Measurements from ENCODE around the gene VAV3.

The VAV3 gene

DNA sequence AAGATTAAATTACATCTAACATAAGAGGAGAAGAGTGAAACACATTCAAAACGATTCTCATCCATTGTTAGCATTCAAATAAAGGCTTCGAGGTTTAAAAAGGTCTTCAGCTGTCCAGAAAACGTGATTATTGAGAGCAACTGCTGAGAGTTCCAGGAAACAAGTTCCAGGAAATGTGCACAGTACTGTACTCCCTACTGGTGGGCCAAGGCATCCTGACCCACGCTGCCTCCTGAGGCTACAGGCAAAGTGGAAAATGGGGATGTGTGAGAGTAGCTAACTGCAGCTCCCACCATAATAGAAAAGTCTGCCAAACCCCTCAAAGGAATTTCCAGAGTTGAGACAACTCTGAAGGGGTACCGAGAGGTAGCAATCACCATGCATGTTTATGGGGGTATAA lies 2.0 kb downstream of the VAV3 start:
- no peak for DNase-seq (ENCODE audit: low read depth)
- TF ChIP-seq, protein P1, sequence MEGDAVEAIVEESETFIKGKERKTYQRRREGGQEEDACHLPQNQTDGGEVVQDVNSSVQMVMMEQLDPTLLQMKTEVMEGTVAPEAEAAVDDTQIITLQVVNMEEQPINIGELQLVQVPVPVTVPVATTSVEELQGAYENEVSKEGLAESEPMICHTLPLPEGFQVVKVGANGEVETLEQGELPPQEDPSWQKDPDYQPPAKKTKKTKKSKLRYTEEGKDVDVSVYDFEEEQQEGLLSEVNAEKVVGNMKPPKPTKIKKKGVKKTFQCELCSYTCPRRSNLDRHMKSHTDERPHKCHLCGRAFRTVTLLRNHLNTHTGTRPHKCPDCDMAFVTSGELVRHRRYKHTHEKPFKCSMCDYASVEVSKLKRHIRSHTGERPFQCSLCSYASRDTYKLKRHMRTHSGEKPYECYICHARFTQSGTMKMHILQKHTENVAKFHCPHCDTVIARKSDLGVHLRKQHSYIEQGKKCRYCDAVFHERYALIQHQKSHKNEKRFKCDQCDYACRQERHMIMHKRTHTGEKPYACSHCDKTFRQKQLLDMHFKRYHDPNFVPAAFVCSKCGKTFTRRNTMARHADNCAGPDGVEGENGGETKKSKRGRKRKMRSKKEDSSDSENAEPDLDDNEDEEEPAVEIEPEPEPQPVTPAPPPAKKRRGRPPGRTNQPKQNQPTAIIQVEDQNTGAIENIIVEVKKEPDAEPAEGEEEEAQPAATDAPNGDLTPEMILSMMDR (IDR thresholded peaks at IDR 0.05; ENCODE audit: insufficient read depth, low read depth, low read length, missing control alignments), result no peak
- H3K4me3 ChIP-seq (ENCODE audit: low read length), result no peak overlapping the region

DNA sequence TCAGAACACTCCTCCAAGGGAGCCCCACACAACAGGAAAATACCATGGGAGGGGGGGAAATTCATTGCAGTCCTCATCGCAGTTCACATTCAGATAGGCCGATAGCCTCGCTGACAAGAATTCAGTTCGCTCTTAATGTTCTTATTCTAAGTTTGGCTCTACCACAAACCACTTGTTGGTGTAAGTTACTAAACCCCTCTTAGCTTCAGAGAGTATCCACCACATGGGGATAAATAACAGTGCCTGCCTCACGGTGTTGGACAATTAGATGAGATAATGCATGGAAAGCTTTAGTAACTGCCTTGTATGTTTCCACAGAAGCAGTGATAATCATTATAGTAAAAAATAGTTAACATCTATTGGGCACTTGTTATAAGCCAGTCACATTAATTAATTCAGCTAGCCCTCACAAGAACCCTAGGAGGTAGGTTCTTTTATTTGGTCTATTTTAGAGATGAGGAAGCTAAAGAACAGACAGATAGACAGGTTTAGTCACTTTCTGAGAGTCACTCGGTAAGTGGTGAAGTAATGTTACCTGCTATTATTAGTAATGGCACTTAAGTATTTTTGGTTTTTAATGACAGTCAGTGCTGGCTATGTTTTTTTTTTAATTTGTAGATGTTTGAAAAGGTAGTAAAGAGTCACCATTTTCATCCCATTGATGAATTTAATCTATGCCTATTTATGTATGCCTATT lies 10.1 kb downstream of the VAV3 start:
- TF ChIP-seq, protein P1 (IDR thresholded peaks at IDR 0.05; ENCODE audit: insufficient read depth, low read depth, low read length, missing control alignments), result no peak
- no peak overlapping the region for H3K4me3 ChIP-seq (ENCODE audit: low read length)
- DNase-seq (ENCODE audit: low read depth), result no peak

DNA sequence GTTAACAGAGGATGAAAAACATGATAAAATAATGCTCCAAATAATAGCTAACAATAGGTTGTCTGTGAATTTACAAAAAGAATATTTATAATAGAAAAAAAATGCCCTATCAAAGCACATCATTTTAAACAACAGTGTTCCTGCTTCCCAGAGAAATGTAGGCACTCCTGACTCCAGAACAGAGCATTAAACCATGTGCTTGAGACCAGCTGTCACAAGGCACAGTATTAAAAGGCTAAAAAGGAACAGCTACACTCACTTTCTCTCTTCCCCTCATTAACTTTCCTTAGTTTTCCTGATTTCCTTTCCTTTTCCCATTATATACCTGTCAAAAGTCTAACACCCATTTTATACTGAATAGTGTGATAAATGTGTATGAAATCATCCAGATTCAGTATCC lies 10.9 kb downstream of the VAV3 start:
- TF ChIP-seq, protein P1 (IDR thresholded peaks at IDR 0.05; ENCODE audit: insufficient read depth, low read depth, low read length, missing control alignments), result no peak
- H3K4me3 ChIP-seq (ENCODE audit: low read length), result no peak overlapping the region

DNA sequence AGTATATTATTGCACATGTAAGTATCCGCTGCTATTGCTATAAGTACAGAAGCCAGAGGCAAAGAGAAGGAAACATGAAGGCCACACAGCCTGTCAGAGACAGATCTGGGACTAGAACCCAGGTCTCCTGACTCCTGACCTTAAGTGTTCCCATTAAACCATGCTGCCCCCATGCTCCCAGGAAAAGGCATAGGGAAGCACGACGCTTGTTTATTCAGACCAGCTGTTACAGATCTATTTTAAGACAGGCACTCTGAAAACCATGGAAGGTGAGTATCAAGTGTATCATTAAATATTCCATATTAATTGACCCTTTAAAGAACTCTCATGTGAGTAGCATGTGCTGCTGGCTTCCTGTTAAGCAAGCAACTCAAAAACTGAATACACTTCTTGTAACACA lies 11.4 kb downstream of the VAV3 start:
- no peak overlapping the region for H3K4me3 ChIP-seq (ENCODE audit: low read length)
- DNase-seq (ENCODE audit: low read depth), result no peak
- TF ChIP-seq, protein P1 (IDR thresholded peaks at IDR 0.05; ENCODE audit: insufficient read depth, low read depth, low read length, missing control alignments), result no peak

More for the DNA sequence above, 10.9 kb downstream of the VAV3 start:
- DNase-seq (ENCODE audit: low read depth), result no peak

DNA sequence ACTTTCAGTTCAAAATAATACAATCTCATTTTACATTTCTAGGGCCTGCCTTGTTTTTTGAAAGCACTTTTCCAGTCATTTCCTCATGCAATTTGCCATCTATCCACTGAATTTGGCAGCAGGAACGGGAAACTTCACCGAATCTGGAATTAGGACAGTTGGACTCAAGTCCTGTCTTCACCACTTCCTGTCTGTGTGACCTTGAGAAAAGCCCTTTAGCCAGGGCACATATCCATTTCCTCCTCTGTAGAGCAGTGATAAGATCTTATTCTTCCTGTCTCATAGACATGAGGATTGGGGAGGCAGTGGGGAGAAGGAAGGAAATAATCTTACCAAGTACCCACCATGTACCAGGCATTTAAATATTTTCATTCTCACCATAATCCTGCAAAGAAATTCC lies 12.0 kb downstream of the VAV3 start:
- DNase-seq (ENCODE audit: low read depth), result no peak

DNA sequence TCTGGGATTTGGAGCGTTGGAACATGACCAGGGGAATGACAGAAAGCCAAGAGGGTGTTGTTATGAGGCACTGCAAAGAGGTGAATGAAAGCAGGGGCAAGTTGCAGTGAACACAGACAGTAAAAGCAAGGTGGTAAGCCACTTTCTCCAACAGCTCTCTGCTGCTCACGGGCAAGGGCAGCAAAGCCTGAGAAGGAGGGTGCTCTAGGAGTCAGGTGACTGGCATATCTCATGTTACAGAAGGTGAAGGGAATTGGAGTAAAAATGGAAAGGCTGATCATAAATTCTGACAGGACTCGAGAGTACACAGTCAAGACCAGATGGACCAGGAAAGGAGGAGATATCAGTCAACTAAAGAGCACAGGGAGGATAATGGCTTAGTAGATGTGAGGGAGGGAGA lies 14.5 kb downstream of the VAV3 start:
- TF ChIP-seq, protein P1 (IDR thresholded peaks at IDR 0.05; ENCODE audit: insufficient read depth, low read depth, low read length, missing control alignments), result no peak
- DNase-seq (ENCODE audit: low read depth), result no peak

More for the DNA sequence above, 12.0 kb downstream of the VAV3 start:
- H3K4me3 ChIP-seq (ENCODE audit: low read length), result no peak overlapping the region
- TF ChIP-seq, protein P1 (IDR thresholded peaks at IDR 0.05; ENCODE audit: insufficient read depth, low read depth, low read length, missing control alignments), result no peak

More for the DNA sequence above, 14.5 kb downstream of the VAV3 start:
- no peak overlapping the region for H3K4me3 ChIP-seq (ENCODE audit: low read length)

Data from epithelial cell of esophagus (primary cell).